ENCODE results near the gene DIDO1. TPM values are rescaled to one million over a fixed set of nuclear protein-coding genes. Genes with fewer than 3 reads are reported as not detected.

The DIDO1 gene
- total and polyA plus RNA-seq, 2 donors (not counting 1 experiment from before 2014, with no cell fraction given), result 57.6 to 124 TPM

DNA sequence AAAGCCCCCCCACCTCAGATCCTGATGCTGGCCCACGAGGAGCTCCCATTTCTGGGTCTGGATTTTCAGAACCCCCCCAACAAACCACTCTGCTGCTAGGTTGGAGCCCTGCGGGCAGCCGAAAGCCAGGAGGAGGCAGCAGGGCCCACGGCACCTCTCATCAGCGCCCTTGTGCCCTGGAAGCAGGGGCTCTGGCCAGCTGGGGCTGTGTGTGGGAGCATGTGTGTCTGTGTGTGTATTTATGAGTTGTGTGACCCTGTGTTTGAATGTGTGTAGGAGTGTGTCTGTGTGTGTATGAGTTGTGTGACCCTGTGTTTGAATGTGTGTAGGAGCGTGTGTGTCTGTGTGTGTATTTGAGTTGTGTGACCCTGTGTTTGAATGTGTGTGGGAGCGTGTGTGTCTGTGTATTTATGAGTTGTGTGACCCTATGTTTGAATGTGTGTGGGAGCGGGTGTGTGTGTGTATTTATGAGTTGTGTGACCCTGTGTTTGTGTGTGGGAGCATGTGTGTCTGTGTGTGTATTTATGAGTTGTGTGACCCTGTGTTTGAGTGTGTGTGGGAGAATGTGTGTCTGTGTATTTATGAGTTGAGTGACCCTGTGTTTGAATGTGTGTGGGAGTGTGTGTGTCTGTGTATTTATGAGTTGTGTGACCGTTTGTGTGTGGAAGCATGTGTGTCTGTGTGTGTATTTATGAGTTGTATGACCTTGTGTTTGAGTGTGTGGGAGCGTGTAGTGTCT, 45.1 kb upstream of the DIDO1 start:
- Histone ChIP-seq H4K20me1 (ENCODE audit: control insufficient read depth, insufficient read depth, low read length, poor library complexity, severe bottlenecking) (no peaks in the 10 kb centered on the region), H3K79me2 (ENCODE audit: control insufficient read depth, insufficient read depth, low read length) (no peaks in the 10 kb centered on the region), H2AFZ (ENCODE audit: insufficient read depth, low read depth, low read length, poor library complexity, severe bottlenecking) (no peak overlapping the region), H3K4me3 (ENCODE audit: control extremely low read depth in 1 of 5, extremely low read depth in 1 of 5, insufficient read depth in 1 of 5, low read depth in 2 of 5, low read length in 4 of 5) (no peak overlapping the region), H3K4me2 (replicated peaks; ENCODE audit: low read depth, low read length, poor library complexity, severe bottlenecking) (no peak overlapping the region), H3K9ac (ENCODE audit: low read length) (no peak overlapping the region), H3K27me3 (replicated peaks in 1 of 4; ENCODE audit: control extremely low read depth in 1 of 4, control insufficient read depth in 3 of 4, insufficient read depth in 4 of 4, low read length in 3 of 4) (peaks cover 0 to 55% (median 24%) of the 10 kb centered on the region in 4 experiments), H3K9me3 (ENCODE audit: control extremely low read depth in 1 of 3, control insufficient read depth in 2 of 3, insufficient read depth in 1 of 3, low read length in 2 of 3) (peaks cover 0 to 9% (median 0%) of the 10 kb centered on the region in 3 donors), H3K27ac (ENCODE audit: low read length in 2 of 2) (no peak overlapping the region), H3K4me1 (ENCODE audit: control insufficient read depth in 2 of 2, insufficient read depth in 2 of 2, low read length in 2 of 2) (peaks cover 11 to 18% of the 10 kb centered on the region in 2 donors), H3K36me3 (replicated peaks in 1 of 2; ENCODE audit: control extremely low read depth in 1 of 2, control insufficient read depth in 1 of 2, extremely low read depth in 1 of 2, insufficient read depth in 2 of 2, low read length in 1 of 2) (no peaks in the 10 kb centered on the region)
- ChIA-PET POLR2A (no interaction called here), CTCF (interaction anchor here (0.7 to 3.9 kb wide), 8 partner anchors 16 to 177 kb away, joined by 3 to 36 read pairs (median 4); no protein-coding TSS in a partner anchor)
- TF ChIP-seq EZH2 (IDR thresholded peaks at IDR 0.05; ENCODE audit: borderline replicate concordance, insufficient read depth, low read depth, low read length, poor library complexity, severe bottlenecking), result no peak
- TF ChIP-seq, protein P1, sequence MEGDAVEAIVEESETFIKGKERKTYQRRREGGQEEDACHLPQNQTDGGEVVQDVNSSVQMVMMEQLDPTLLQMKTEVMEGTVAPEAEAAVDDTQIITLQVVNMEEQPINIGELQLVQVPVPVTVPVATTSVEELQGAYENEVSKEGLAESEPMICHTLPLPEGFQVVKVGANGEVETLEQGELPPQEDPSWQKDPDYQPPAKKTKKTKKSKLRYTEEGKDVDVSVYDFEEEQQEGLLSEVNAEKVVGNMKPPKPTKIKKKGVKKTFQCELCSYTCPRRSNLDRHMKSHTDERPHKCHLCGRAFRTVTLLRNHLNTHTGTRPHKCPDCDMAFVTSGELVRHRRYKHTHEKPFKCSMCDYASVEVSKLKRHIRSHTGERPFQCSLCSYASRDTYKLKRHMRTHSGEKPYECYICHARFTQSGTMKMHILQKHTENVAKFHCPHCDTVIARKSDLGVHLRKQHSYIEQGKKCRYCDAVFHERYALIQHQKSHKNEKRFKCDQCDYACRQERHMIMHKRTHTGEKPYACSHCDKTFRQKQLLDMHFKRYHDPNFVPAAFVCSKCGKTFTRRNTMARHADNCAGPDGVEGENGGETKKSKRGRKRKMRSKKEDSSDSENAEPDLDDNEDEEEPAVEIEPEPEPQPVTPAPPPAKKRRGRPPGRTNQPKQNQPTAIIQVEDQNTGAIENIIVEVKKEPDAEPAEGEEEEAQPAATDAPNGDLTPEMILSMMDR (IDR thresholded peaks at IDR 0.05), result no peak
- peak overlapping the region; percentile 20 for H3K27ac Mint-ChIP-seq
- intact Hi-C loops (cut with micrococcal nuclease), result no loop called here
- 86% methylated on average over 10 of the region's 10 CpGs for WGBS (ENCODE audit: insufficient coverage)
- peaks cover 24% of the 10 kb centered on the region for H3K4me1 Mint-ChIP-seq
- H3K4me3 Mint-ChIP-seq, result peak overlapping the region; percentile 82
- DNase-seq, result no peak
- no peak for ATAC-seq (ENCODE audit: low read depth)
- peaks cover 34% of the 10 kb centered on the region for H3K27me3 Mint-ChIP-seq
- no peaks in the 10 kb centered on the region for H3K9me3 Mint-ChIP-seq (ENCODE audit: insufficient read depth)

Data from B cell (primary cell).